ENCODE results near the gene MED29.

MED29 gene, protein sequence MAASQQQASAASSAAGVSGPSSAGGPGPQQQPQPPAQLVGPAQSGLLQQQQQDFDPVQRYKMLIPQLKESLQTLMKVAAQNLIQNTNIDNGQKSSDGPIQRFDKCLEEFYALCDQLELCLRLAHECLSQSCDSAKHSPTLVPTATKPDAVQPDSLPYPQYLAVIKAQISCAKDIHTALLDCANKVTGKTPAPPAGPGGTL

GRCh38 chr19:39390751-39391437 lies at the start of gene MED29, which contains the start of gene PAF1:
Gene MED29, plus strand, starts transcription at chr19:39391378. Its CDS starts 45 bp downstream, at chr19:39391423.
Gene PAF1, minus strand, starts transcription at chr19:39391106. Its CDS starts 242 bp downstream, at chr19:39390864.
- peak; percentile 92 for DNase-seq (ENCODE audit: low read depth, low spot score)

DNA sequence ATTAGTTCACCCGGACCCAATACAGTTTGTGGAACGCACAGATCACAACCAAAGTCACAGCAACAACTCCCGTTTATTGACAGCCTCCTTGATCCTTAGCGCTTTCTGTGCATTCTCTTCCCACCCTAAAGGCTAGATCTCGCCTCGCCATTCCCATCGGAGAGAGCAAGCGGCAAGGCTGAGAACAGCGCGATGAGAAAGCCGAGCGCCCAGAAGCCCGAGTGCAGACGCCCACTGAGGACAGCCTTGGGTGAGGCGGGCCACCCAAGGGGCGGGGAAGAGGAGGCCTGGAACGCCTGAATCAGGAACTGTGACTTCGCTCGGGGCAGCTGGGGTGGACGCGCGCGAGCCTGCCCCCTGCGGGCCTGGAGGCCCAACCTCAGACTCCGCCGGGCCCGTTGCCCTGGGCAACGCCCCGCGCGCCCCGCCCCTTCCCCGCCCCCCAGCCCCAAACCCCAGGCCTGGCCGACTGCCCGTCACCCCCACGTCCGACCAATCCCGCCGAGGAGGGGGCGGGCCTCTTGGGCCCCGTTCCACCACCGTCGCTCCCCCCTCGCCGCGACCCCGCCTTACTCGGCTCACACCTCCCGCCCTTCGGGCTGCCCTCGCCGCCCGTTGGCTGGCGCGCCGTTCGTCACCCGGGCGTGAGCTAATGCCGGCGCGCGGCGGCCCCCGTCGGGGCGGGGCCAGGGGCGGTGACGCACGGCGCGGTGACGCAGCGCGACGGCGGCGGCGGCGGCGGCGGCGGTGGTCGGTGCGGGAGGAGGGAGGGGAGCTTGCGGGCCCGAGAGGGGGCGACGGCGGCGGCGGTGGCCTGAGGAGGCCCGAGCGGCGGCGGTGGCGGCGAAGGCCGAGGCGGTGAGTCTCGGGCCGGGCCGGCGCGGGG lies 49.2 kb upstream of the MED29 start, which contains the start of gene SAMD4B:
Gene SAMD4B, plus strand, starts transcription at position 703 of the 886 bp plus-strand sequence. CDS start 14,473 bp downstream, outside the sequence.
- DNase-seq (ENCODE audit: low read depth, low spot score) = peak; percentile 99

- no peak for DNase-seq (ENCODE audit: low read depth, low spot score)
Measured at GRCh38 chr19:39342647-39343305, 48.4 kb upstream of the MED29 start.

- DNase-seq (ENCODE audit: low read depth, low spot score) = no peak
Measured at GRCh38 chr19:39345956-39346355, 45.2 kb upstream of the MED29 start.

DNA sequence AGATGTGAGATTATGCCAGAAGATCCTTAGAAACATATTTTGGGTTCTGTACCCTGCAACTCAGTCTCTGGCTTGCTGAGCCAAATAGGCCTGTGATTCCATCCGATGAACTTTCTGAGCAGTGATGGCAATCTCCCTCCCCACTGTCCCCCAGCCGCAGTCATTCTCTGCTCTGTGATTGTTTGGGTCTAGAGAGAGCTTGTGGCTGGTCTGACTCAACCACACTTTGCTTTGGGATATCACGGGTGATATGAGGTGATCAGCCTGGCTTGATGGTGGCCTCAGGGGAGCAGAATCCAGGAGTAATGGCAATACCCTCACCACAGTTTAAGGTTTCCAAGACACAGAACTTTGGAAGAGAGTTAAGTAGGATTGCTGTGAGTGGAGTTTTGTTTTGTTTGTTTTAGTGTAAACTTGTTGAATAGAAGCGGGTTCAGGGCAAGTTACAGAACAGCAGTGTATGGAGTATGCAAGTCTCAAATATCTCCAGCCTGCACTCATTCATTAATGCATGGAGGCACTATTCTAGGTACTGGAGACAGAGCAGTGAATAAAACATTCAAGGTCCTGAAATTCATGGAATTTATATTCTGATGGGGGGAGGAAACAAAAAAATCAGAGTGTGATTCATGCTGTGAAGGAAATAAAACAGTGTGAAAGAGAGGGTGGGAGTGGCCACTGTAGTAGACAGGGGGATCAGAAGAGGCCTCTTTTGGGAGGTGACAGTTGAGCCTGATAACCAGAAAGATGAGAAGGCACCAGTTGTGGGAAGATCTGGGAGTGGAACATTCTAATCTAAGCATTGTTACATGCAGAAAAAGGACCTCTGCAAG lies 43.6 kb upstream of the MED29 start:
- no peak for DNase-seq (ENCODE audit: low read depth, low spot score)

GRCh38 chr19:39349326-39349725 lies 41.9 kb upstream of the MED29 start:
- DNase-seq (ENCODE audit: low read depth, low spot score) = no peak

DNA sequence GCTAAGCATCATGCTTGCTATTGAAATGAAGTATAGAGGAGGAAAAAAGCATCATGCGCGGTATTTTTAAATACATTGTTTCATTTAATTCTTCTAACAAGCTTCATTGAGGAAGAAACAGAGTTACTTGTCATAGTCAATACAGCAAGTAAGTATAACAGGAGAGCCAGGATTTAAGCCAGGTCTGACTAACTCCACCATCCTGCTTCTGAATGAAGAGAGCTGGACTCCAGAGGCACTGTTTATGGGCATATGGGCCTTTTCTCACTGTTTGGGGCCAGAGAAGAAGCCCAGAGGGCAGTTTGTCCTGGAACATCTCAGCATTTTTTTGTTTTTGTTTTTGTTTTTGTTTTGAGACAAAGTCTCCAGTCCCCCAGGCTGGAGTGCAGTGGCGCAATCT lies 41.0 kb upstream of the MED29 start:
- DNase-seq (ENCODE audit: low read depth, low spot score) = no peak

- DNase-seq (ENCODE audit: low read depth, low spot score) = no peak
Measured at GRCh38 chr19:39351537-39352064, 39.6 kb upstream of the MED29 start.

DNA sequence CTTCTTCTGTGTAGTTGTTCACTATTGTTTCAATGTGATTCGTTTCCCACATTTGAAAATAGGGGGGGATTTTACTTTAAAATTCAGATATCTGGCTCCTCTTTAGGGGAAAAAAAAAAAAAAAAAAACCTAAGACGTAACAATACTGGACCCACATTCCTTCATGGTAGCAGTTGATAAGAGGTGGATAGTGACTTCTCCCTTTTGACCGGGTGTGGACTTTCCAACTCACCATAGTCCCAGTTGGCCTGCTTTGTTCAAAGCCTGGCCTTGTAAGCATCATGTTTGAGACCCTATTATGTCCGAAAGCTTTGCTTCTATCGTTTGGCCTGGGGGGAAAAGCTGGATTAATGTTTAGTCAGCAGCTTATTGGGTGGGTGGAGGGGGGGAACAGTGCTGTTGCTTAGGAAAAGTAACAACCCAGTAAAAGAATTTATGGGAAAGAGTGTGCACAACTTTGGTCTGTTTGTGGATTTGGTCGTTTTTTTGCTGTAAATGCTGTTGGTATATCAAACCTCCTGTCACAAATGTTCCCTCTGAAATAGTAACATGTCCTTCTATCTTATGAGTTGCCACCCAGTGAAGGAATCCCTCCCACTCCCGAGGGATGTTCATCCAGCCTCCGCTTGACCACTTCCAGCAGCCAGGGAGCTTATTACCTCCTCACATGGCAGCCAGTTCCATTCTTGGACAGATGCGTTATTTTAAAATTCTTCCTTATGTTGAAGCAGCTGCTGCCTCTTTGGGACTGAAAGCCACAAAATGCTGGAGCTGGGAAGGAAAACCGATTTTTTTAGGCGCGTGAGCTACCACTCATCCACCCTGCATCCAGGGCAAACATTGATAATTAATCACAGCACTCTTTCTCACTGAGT lies 38.6 kb upstream of the MED29 start:
- DNase-seq (ENCODE audit: low read depth, low spot score) = no peak

GRCh38 chr19:39355253-39355652 lies 35.9 kb upstream of the MED29 start:
- DNase-seq (ENCODE audit: low read depth, low spot score) = no peak

DNA sequence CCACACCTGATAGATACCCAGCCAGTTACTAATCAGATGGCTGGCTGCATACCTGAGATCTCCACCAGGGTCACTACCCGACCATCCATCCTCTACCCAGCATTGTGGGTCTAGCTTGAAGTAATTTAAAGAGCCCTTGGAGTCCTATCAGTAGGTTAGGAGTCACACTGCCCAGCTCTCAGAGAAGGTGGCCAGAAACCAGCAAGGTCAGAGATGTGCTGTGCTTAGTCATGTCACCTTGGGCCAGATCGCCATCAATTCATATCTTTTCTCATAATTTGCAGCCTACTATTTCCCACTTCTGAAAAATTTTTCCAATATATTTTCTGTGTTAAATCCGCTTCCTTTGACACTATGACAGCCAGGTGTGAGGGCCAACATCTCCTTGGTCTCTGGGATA lies 35.1 kb upstream of the MED29 start:
- DNase-seq (ENCODE audit: low read depth, low spot score) = no peak

DNA sequence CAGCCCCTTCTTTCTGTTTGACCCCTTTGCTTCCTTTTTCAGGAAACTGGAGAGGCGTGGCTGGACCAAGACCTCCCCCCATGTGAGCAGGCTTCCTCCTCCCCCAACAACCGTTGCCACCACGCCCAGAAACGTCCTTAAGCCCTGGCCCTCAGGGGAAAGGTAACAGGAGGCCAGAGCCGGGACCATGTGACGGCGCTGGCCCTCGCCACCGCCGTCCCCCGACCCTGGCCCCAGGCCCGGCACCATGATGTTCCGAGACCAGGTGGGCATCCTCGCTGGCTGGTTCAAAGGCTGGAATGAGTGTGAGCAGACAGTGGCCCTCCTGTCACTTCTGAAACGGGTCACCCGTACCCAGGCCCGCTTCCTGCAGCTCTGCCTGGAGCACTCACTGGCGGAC lies 34.5 kb upstream of the MED29 start:
- DNase-seq (ENCODE audit: low read depth, low spot score) = no peak

DNA sequence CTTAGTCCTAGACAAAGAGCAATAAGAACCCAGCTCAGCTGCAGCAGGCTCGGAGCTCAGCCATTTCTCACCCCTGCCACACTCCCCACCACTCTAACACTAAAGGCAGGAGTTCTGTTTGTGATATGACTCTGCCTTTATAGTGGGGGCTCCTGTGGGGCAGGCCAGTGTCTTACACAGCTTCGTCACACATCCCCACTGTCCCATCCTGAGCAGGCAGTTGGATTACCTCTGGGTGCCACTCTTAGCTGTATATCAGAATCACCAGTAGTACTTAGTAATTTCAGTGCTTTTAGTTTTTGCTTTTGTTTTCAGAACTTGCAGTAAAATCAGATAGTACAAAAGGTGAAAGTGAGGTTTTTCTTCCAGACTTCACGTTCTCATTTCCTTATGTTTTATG lies 32.2 kb upstream of the MED29 start:
- DNase-seq (ENCODE audit: low read depth, low spot score) = no peak

DNA sequence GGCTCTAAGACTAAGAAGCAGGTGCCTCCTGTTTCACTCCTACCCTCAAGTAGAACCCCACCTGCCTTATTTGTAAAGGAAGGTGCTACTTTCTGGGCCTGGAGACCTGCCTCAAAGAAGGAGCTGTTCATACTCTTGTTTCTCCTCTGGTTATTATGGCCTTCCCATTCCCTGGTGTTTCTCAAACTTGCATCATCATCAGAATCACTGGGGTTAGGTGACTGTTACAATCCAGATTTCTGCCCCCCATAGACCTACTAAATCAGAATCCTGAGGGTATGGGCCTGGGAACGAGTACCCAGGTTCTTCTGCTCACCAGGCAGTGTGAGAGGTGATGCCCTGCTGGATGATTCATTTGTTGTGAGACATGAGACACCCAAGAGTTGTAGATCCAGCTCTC lies 30.6 kb upstream of the MED29 start:
- DNase-seq (ENCODE audit: low read depth, low spot score) = no peak

- DNase-seq (ENCODE audit: low read depth, low spot score) = no peak
Measured at GRCh38 chr19:39362682-39363657, 28.2 kb upstream of the MED29 start.

GRCh38 chr19:39363901-39364457 lies 27.2 kb upstream of the MED29 start:
- DNase-seq (ENCODE audit: low read depth, low spot score) = no peak

DNA sequence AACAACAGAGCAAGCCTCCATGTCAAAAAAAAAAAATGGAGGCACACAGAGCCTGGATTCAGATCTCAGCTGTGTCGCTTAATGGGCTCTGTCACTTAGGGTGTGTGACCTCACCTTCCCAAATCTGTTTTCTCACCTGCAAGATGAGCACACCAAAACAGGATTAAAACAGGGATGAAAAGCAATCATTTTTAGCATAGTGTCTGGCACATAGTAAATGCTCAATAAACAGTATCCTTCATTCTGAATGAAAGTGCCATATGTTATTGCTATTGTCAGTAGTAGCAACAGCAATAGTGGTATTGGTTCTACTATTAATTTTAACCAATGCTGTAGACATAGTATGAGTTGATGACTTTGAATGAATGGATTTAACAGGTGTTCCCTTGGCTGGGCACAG lies 25.6 kb upstream of the MED29 start:
- no peak for DNase-seq (ENCODE audit: low read depth, low spot score)

- no peak for DNase-seq (ENCODE audit: low read depth, low spot score)
Measured at GRCh38 chr19:39369200-39369599, 22.0 kb upstream of the MED29 start.
